ENCODE data around the gene ACAD8. TPM values are rescaled to one million over a fixed set of nuclear protein-coding genes. Genes with fewer than 3 reads are reported as not detected.

The ACAD8 gene
- total RNA-seq, 5 donors from 2014 or later (not counting 1 experiment from before 2014, with no cell fraction given) = 22.1 to 40.2 (median 38.2) TPM

DNA sequence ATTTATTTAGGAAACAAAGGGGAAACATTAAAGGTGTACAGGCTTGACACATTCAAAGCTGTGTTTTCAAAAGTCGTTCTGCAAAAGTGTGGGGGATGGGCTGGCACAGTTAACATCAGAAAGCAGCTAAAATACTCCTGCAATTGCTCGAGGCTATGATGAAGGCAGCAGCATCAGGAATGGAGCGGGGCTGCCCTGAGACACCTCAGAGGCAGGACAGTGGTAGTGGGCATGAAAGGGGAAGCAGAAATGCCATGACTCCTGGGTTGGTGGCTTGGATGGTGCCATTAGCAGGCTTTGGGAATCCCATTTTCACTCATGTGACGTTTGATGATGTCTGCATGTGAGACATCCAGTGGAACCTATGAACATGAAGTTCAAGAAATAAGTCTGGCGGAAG, 30.2 kb upstream of the ACAD8 start:
- POLR2A ChIA-PET = interaction anchor here in 1 of 2 donors (1.0 to 2.0 kb wide), 2 partner anchors 18 to 31 kb away, joined by 6 to 9 read pairs; partner anchors contain the start of gene ACAD8
- ATAC-seq (replicated peaks in 1 of 4) = no peak
- Mint-ChIP-seq H3K4me1 (peaks cover 54 to 70% (median 66%) of the 10 kb centered on the region in 3 donors), H3K9me3 (no peaks in the 10 kb centered on the region), H3K4me3 (peak overlapping the region; percentile 94 to 97 (median 96)), H3K27me3 (peaks cover 0 to 1% of the 10 kb centered on the region in 2 donors), H3K27ac (peak overlapping the region; percentile 77 to 83), H3K36me3 (peaks cover 25% of the 10 kb centered on the region)
- peaks cover 35 to 36% of the 10 kb centered on the region in 2 experiments for H3K4me1 ChIP-seq (ENCODE audit: control insufficient read depth in 1 of 2, extremely low read depth in 1 of 2, insufficient read depth in 2 of 2, low read length in 2 of 2)
- no peaks in the 10 kb centered on the region for H3K27me3 ChIP-seq (replicated peaks in 1 of 2; ENCODE audit: control insufficient read depth in 2 of 2, extremely low read depth in 1 of 2, insufficient read depth in 2 of 2, low read length in 1 of 2)
- H3K27ac ChIP-seq (ENCODE audit: low read length) = no peak overlapping the region
- peak overlapping the region; percentile 70 to 85 for H3K4me3 ChIP-seq (ENCODE audit: control insufficient read depth in 1 of 2, extremely low read depth in 1 of 2, low read length in 1 of 2)
- CTCF ChIA-PET = interaction anchor here (0.5 to 1.8 kb wide), 4 partner anchors 10 to 82 kb away, joined by 3 to 10 read pairs (median 4); partner anchors contain the start of genes ACAD8 (in 1 of the 2) and GLB1L3 (in 1 of the 2)
- WGBS (ENCODE audit: insufficient coverage) = 5% methylated on average over 4 of the region's 5 CpGs
- DNase-seq = peak in 2 of 35 experiments; percentile 2 to 25
- H3K36me3 ChIP-seq (ENCODE audit: control insufficient read depth in 2 of 2, extremely low read depth in 1 of 2, insufficient read depth in 1 of 2, low read length in 1 of 2) = peaks cover 2 to 8% of the 10 kb centered on the region in 2 donors
- no peaks in the 10 kb centered on the region for H3K9me3 ChIP-seq

DNA sequence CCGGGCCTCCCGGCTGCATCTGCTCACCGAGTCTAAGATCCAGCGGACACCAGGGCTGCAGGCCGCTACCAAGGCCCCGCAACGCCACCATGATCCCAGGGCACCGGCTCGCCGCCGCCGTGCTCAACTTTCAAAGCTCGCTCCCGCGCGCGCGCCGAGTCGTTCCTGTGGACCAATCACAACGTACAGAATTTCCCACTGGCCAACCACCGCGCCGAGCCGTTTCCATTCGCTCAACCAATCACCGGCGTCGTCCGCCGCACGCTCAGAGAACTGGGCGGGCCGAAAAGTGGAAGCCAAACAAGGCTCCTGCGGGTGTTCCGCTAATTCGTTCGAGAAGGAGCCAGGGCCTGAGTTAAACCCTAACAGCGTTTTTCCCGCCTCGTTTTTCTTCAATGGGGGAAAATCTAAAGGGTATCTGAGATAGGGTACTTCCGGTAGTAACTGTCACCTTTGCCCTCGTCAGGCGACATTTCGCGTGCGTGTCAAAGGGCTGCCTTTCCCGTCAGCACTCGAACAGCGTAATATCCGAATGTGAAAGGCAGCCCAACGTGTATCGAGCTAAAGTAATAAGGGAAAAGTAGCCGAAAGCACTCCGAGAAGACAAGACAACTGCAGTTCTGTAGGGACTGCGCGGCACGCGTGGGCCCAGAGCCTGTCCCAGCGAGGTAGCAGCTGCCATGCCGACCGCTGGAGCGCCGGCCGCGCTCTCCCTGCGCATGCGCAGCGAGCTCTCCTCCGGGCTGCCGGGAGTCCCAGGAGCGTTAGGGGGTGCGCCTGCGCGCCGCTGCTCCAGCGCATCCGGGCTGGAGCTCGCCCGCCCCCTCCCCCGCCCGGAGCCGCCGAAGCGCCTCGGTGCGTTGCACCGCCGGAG, 29.3 kb upstream of the ACAD8 start, which contains the start of the genes NCAPD3 and VPS26B:
TSS of gene NCAPD3 (minus strand) at position 132 of the 874 bp plus-strand sequence. CDS start at position 91, 41 bp downstream.
TSS of gene VPS26B (plus strand) at position 836 of the 874 bp plus-strand sequence. CDS start 452 bp downstream, outside the sequence.
- Histone ChIP-seq H3K27me3 (replicated peaks in 1 of 2; ENCODE audit: control insufficient read depth in 2 of 2, extremely low read depth in 1 of 2, insufficient read depth in 2 of 2, low read length in 1 of 2) (no peaks in the 10 kb centered on the region), H3K4me3 (ENCODE audit: control insufficient read depth in 1 of 2, extremely low read depth in 1 of 2, low read length in 1 of 2) (peak within 1 kb of the TSS; percentile 70 to 85), H3K27ac (ENCODE audit: low read length) (peak within 1 kb of the TSS; percentile 92), H3K9me3 (no peaks in the 10 kb centered on the region), H3K36me3 (ENCODE audit: control insufficient read depth in 2 of 2, extremely low read depth in 1 of 2, insufficient read depth in 1 of 2, low read length in 1 of 2) (peaks cover 2 to 3% of the 10 kb centered on the region in 2 donors), H3K4me1 (ENCODE audit: control insufficient read depth in 1 of 2, extremely low read depth in 1 of 2, insufficient read depth in 2 of 2, low read length in 2 of 2) (peaks cover 40 to 41% of the 10 kb centered on the region in 2 experiments)
- ATAC-seq (replicated peaks in 1 of 4) (peak; percentile 83 to 84 (median 83)), DNase-seq (peak; percentile 91 to 97 (median 95))
- Mint-ChIP-seq H3K4me1 (peaks cover 58 to 73% (median 66%) of the 10 kb centered on the region in 3 donors), H3K36me3 (peaks cover 15% of the 10 kb centered on the region), H3K4me3 (peak within 1 kb of the TSS; percentile 94 to 97 (median 96)), H3K9me3 (no peaks in the 10 kb centered on the region), H3K27ac (peak within 1 kb of the TSS; percentile 98), H3K27me3 (peaks cover 0 to 1% of the 10 kb centered on the region in 2 donors)
- ChIA-PET POLR2A (interaction anchor here (0.5 to 2.0 kb wide), 7 partner anchors 14 to 148 kb away, joined by 3 to 9 read pairs (median 4); partner anchors contain the start of gene ACAD8 (in 1 of the 2)), CTCF (interaction anchor here (0.7 to 1.8 kb wide), 11 partner anchors 11 to 194 kb away, joined by 3 to 13 read pairs (median 4); partner anchors contain the start of genes ACAD8 (in 1 of the 2), GLB1L3 (in 1 of the 2) and THYN1 (in 1 of the 2))
- under 1% methylated on average over 89 of the region's 89 CpGs for WGBS (ENCODE audit: insufficient coverage)

- no peaks in the 10 kb centered on the region for H3K9me3 ChIP-seq
- Mint-ChIP-seq H3K4me1 (peaks cover 67 to 80% (median 75%) of the 10 kb centered on the region in 3 donors), H3K9me3 (no peaks in the 10 kb centered on the region), H3K27ac (peak overlapping the region; percentile 88 to 91), H3K4me3 (peak overlapping the region; percentile 92 to 97 (median 96)), H3K27me3 (peaks cover 0 to 1% of the 10 kb centered on the region in 2 donors), H3K36me3 (peaks cover 16% of the 10 kb centered on the region)
- DNase-seq (peak; percentile 19 to 61 (median 41)), ATAC-seq (replicated peaks in 1 of 4) (peak; percentile 5 to 17 (median 13))
- WGBS (ENCODE audit: insufficient coverage) = under 1% methylated on average over 92 of the region's 93 CpGs
- peak overlapping the region; percentile 70 to 85 for H3K4me3 ChIP-seq (ENCODE audit: control insufficient read depth in 1 of 2, extremely low read depth in 1 of 2, low read length in 1 of 2)
- peaks cover 47 to 50% of the 10 kb centered on the region in 2 experiments for H3K4me1 ChIP-seq (ENCODE audit: control insufficient read depth in 1 of 2, extremely low read depth in 1 of 2, insufficient read depth in 2 of 2, low read length in 2 of 2)
- H3K27me3 ChIP-seq (replicated peaks in 1 of 2; ENCODE audit: control insufficient read depth in 2 of 2, extremely low read depth in 1 of 2, insufficient read depth in 2 of 2, low read length in 1 of 2) = no peaks in the 10 kb centered on the region
- CTCF ChIA-PET = interaction anchor here in 1 of 2 donors (0.7 to 1.6 kb wide), 7 partner anchors 16 to 175 kb away, joined by 3 to 13 read pairs (median 3); partner anchors contain the start of genes ACAD8 and THYN1
- peak overlapping the region; percentile 39 for H3K27ac ChIP-seq (ENCODE audit: low read length)
- no peaks in the 10 kb centered on the region for H3K36me3 ChIP-seq (ENCODE audit: control insufficient read depth in 2 of 2, extremely low read depth in 1 of 2, insufficient read depth in 1 of 2, low read length in 1 of 2)
- POLR2A ChIA-PET = interaction anchor here (0.5 to 2.0 kb wide), 6 partner anchors 13 to 149 kb away, joined by 3 to 9 read pairs (median 4); partner anchors contain the start of gene ACAD8 (in 1 of the 2)
Measured at GRCh38 chr11:134224710-134225664, 28.4 kb upstream of the ACAD8 start.

DNA sequence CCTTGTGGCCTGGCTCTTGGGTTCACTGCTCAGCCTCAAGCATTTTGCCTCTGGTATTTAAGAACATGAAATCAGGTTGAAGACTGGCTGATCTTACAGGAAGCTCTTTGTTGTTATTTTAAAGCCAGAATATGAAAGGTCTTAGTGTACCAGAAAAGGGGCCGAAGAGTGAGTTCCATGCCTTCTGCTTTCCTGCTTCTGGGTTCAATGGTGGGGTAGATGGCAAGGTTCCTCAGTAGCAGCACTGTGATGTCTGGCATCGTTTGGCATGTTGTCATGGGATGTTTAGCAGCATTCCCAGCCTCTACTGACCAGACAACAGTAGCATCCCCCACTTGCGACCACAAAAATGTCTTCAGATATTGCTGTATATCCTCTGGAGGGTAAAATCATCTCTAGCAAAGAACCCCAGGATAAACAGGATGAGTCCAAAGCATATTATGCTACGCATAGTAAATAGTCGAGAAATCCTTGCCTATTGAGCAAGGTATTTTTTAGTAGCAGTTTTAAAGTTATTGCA, 26.5 kb upstream of the ACAD8 start:
- Mint-ChIP-seq H3K4me1 (peaks cover 79 to 86% (median 83%) of the 10 kb centered on the region in 3 donors), H3K27ac (peak overlapping the region in 1 of 2 donors; percentile 27), H3K27me3 (peaks cover 0 to 1% of the 10 kb centered on the region in 2 donors), H3K9me3 (no peaks in the 10 kb centered on the region), H3K4me3 (peak overlapping the region; percentile 92 to 97 (median 96)), H3K36me3 (peaks cover 17% of the 10 kb centered on the region)
- Histone ChIP-seq H3K4me3 (ENCODE audit: control insufficient read depth in 1 of 2, extremely low read depth in 1 of 2, low read length in 1 of 2) (peak overlapping the region in 1 of 2 donors; percentile 25), H3K9me3 (no peaks in the 10 kb centered on the region), H3K4me1 (ENCODE audit: control insufficient read depth in 1 of 2, extremely low read depth in 1 of 2, insufficient read depth in 2 of 2, low read length in 2 of 2) (peaks cover 58 to 69% of the 10 kb centered on the region in 2 experiments), H3K27me3 (replicated peaks in 1 of 2; ENCODE audit: control insufficient read depth in 2 of 2, extremely low read depth in 1 of 2, insufficient read depth in 2 of 2, low read length in 1 of 2) (no peaks in the 10 kb centered on the region), H3K36me3 (ENCODE audit: control insufficient read depth in 2 of 2, extremely low read depth in 1 of 2, insufficient read depth in 1 of 2, low read length in 1 of 2) (peaks cover 0 to 7% of the 10 kb centered on the region in 2 donors), H3K27ac (ENCODE audit: low read length) (no peak overlapping the region)
- ATAC-seq (replicated peaks in 1 of 4) (no peak), DNase-seq (no peak)
- WGBS (ENCODE audit: insufficient coverage) = 40% methylated on average over 1 of the region's 5 CpGs
- CTCF ChIA-PET = interaction anchor here in 1 of 2 donors (1.1 kb wide), 1 partner anchor 20 kb away, joined by 3 read pairs; no protein-coding TSS in a partner anchor
- POLR2A ChIA-PET = no interaction called here

GRCh38 chr11:134228625-134229024, 24.7 kb upstream of the ACAD8 start:
- ChIA-PET CTCF (interaction anchor here (1.1 to 1.7 kb wide), 2 partner anchors 16 kb away, joined by 4 to 5 read pairs; no protein-coding TSS in a partner anchor), POLR2A (interaction anchor here (0.5 to 1.0 kb wide), 3 partner anchors 20 to 50 kb away, joined by 3 to 4 read pairs (median 4); partner anchors contain the start of genes ACAD8 (in 1 of the 2) and THYN1 (in 1 of the 2))
- peak overlapping the region in 1 of 2 donors; percentile 8 for H3K27ac Mint-ChIP-seq
- H3K9me3 Mint-ChIP-seq = no peaks in the 10 kb centered on the region
- peaks cover 17% of the 10 kb centered on the region for H3K36me3 Mint-ChIP-seq
- DNase-seq (peak in 28 of 35 experiments; percentile 7 to 68 (median 22)), ATAC-seq (replicated peaks in 1 of 4) (no peak)
- H3K4me3 ChIP-seq (ENCODE audit: control insufficient read depth in 1 of 2, extremely low read depth in 1 of 2, low read length in 1 of 2) = peak overlapping the region in 1 of 2 donors; percentile 25
- H3K27me3 ChIP-seq (replicated peaks in 1 of 2; ENCODE audit: control insufficient read depth in 2 of 2, extremely low read depth in 1 of 2, insufficient read depth in 2 of 2, low read length in 1 of 2) = no peaks in the 10 kb centered on the region
- H3K27ac ChIP-seq (ENCODE audit: low read length) = no peak overlapping the region
- H3K27me3 Mint-ChIP-seq = peaks cover 0 to 1% of the 10 kb centered on the region in 2 donors
- peaks cover 74 to 84% (median 77%) of the 10 kb centered on the region in 3 donors for H3K4me1 Mint-ChIP-seq
- H3K9me3 ChIP-seq = no peaks in the 10 kb centered on the region
- WGBS (ENCODE audit: insufficient coverage) = 34% methylated on average over 4 of the region's 6 CpGs
- H3K4me3 Mint-ChIP-seq = peak overlapping the region in 2 of 3 donors; percentile 28 to 44
- H3K36me3 ChIP-seq (ENCODE audit: control insufficient read depth in 2 of 2, extremely low read depth in 1 of 2, insufficient read depth in 1 of 2, low read length in 1 of 2) = peaks cover 4 to 13% of the 10 kb centered on the region in 2 donors
- H3K4me1 ChIP-seq (ENCODE audit: control insufficient read depth in 1 of 2, extremely low read depth in 1 of 2, insufficient read depth in 2 of 2, low read length in 2 of 2) = peaks cover 45 to 74% of the 10 kb centered on the region in 2 experiments

Data from T-cell (primary cell).